GM20000 (cell line): Measurements from ENCODE around the gene TNPO3.
A peak's percentile ranks its signal among the peaks of the same experiment; 100 is the strongest.
"Not testable (repeated sequence)": the region's sequence is repeated elsewhere in the genome, so short reads cannot be mapped to it uniquely, and the experiment has no call there.

Source experiments
- DNase-seq: peaks from one replicate; pipeline ENCODE4 v3.0.0; 2012; ENCODE audit warnings: low spot score
- TF ChIP-seq, protein P1 (sequence below): IDR thresholded peaks from 2 replicates; pipeline ENCODE4 v1.5.1; 2012; ENCODE audit warnings: mild to moderate bottlenecking, control low read depth; ENCODE audit errors: extremely low read depth, missing control alignments

The TNPO3 gene

DNA sequence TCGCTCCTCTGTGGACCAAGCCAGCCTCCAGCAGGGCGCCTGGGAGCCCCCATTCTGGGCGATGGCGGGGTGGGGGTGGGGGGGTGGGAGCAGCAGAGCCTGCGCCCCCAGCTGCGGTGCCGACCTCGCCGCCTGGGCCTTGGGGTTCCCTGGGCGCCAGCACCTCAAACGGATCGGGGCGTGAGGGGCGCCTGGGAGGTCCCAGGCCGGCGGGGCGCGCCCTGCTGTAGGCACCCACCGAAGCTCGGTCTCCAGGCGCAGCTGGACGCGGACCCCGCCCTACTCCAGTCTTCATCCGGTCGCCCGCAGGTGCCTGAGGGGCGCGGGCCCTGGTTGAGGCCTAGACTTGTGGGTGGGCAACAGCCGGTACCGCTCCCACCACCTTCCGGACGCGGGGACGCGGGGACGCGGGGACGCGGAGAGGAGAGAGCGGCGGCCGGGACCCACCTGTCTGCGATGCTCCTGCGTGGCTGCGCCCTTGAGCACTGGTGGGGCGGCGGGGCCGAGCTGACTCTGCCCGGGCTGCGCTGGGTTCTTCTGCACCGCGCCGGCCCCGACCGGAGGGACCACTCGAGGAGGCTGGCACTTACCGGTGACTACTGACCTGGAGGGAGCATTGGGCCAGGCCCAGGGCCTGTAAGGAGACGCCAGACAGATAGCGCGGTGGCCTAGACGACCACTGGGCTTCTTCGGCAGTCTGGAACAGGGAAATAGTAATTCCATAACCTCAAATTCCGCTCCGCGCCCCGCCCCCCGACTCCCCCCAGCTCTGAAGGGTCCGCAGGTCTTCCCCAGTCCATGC is 138.9 kb downstream of the TNPO3 start:
- no peak for DNase-seq
- TF ChIP-seq, protein P1, sequence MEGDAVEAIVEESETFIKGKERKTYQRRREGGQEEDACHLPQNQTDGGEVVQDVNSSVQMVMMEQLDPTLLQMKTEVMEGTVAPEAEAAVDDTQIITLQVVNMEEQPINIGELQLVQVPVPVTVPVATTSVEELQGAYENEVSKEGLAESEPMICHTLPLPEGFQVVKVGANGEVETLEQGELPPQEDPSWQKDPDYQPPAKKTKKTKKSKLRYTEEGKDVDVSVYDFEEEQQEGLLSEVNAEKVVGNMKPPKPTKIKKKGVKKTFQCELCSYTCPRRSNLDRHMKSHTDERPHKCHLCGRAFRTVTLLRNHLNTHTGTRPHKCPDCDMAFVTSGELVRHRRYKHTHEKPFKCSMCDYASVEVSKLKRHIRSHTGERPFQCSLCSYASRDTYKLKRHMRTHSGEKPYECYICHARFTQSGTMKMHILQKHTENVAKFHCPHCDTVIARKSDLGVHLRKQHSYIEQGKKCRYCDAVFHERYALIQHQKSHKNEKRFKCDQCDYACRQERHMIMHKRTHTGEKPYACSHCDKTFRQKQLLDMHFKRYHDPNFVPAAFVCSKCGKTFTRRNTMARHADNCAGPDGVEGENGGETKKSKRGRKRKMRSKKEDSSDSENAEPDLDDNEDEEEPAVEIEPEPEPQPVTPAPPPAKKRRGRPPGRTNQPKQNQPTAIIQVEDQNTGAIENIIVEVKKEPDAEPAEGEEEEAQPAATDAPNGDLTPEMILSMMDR = no peak

DNA sequence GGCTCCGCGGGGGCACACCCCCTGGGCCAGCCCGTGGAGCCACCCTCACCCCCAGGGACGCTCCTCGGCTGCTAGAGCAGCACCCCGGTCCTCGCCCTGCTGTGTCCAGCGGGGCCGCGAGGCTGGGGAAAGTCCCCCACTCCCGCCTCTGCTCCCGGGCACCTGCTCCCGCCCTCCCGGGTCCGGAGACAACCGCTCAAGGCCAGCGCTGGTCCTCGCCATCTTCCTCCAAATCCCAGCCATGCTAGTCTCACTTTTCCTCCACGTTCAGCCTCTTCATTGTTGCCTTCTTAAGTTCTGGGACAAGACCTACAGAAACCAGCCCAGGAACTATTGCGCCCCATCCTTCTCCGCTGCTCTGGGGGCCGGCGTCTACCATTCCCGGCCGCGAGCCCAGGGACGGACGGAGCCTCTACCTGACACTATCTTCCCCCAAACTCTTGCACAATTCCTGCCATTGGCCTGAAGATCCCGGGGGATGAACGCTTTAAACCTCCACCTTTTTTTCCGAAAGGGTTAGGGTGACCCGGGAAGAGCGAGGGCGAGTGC is 139.6 kb downstream of the TNPO3 start:
- TF ChIP-seq, protein P1 = no peak
- peak; percentile 53 for DNase-seq

DNA sequence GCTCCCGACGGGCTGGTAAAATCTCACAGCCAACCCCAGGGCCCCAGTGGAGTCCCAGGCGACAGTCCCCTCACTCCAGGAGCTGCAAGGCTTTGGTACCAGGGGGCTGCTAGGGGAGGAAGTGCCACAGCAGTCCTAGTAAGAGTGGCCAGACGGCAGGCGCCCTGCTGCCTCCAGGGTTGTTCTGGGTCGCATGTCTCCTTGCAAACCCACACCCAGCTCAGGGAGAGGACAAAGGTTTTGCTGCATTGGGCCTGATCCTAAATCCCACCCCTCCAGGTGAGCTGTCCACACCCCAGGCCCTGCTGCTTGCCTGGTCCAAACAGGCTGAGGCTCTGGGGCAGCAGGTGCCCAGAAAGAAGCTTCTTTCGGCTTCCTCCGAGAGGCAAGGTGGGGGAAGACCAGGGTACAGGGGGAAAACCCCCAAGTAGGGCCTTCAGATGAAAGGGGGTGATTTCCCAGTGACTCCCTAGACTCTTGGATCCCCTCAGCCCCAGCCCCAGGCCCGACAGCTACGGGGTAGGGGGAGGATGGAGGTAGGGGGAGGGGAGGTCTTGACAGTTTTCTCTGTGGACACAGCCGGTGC is 140.3 kb downstream of the TNPO3 start:
- TF ChIP-seq, protein P1 = no peak
- peak; percentile 86 for DNase-seq

DNA sequence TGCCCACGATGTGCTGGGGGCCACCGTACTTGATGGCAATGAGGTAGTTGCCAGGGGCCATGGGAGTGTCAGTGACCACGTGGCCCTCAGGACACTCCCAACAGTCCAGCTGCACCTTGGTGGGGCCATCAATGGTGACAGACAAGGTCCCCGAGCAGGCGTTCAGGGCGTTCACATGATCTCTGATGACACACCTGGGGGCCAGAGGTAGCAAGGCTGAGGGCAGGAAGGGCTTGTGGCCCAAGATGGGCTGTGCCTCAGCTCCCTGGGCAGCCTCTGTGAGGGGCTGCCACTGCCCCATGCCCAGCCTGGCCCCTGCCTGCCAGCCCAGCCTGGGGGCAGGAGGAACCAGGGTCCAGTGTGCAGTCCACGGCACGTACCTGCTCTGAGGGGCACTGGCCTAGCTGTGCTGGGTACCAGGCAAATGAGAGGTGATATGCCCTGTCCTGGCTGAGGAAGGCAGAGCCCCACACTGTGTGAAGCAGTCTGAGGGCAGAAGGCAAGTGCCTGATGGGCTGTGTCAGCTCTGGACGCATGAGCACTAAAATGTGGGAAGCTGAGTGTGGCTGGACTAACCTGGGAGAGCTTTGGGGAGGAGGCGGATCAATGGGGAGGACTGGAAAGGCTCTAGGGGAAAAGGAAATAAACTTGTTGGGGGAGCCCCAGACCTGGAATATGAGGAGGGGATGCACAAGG is 140.9 kb downstream of the TNPO3 start:
- TF ChIP-seq, protein P1 = no peak
- DNase-seq = no peak

DNA sequence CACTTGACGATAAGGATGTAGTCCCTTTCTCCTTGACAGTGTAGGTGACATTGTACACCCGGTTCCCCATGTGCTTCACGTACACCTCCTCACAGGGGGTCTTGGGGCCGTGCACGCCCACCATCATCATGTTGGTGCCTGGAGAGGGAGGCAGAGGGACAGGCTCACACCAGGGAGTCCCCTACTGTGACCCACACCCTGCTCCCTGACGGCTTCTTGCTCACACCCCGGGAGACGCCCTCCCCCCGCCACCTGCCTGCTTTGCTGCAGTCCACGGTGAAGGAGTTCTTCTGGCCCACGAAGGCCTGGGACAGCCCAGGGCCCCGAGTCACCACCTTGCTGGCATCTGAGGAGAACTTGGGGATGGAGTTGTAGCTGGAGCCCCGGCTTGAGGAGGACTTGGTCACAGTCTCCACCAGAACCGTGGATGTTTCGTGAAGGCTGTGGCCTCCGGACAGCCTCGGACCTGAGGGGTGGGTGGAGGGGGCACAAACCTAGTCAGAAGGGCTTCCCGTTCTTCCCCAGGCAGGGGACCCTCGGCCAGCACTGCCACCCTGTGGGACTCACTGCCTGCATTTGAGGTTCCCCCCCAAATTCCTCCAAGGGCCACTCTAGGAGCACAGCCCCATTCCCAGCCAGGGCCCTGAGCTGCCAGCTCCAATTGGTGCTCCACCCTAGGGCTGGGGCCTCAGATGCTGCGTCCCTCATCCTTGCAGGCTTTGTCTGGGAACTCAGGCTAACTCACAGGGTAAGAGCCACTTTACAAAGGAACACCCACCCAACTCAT is 142.0 kb downstream of the TNPO3 start:
- not testable (repeated sequence) for DNase-seq

DNA sequence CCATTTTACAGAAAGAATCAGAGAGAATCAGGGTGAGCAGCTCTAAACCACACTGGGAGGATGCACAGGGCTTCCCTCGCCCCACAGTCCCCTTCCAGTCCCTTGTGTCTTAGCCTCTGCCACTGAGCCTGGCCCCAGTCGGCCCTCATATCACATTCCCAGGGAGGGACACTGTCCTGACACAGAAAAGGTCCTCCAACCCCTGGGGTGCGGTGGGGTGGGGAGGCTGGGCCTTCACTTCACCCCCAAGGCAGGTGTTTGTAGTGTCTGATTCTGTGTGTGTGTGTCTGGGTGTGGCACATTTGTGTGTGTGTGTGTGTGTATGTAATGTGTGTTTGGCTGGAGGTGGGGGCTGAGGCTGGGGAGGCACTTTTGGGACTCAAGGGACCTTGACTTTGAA is 142.6 kb downstream of the TNPO3 start:
- DNase-seq = no peak
- TF ChIP-seq, protein P1 = no peak

DNA sequence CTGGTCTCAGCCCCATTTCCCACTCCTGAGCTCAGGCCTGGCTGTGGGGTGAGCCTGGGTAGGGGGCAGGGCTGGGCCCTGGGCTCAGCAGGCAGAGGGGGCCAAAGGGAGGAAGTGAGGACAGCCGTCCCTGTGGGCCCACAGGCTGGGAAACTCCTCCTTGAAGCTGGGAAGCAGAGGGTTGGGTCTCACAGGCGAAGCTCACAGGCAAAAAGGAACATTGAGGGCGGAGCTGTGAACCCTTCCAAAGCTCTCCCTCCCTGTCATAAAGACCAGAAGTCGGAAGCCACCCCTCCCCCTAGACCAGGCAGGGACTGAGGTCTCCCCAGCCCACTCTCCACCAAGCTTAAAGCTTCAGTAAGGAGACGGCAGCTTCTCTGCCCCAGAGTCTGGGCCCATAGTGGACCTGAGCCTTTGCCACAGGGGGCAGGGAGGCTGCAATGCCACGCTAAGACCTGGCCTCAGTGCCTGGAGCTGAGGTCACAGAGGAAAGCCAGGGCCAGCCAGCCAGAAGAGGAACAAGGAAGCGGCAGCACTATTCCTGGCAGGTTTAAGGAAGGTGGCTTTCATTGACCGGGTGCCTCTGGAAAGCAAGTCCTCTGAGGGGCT is 143.4 kb downstream of the TNPO3 start:
- TF ChIP-seq, protein P1 = no peak
- no peak for DNase-seq
